Measurements from ENCODE around the gene IL25. TPM values are rescaled to one million over a fixed set of nuclear protein-coding genes. Genes with fewer than 3 reads are reported as not detected.

The IL25 gene
- total RNA-seq, 1 experiment from 2014 or later, result not detected

DNA sequence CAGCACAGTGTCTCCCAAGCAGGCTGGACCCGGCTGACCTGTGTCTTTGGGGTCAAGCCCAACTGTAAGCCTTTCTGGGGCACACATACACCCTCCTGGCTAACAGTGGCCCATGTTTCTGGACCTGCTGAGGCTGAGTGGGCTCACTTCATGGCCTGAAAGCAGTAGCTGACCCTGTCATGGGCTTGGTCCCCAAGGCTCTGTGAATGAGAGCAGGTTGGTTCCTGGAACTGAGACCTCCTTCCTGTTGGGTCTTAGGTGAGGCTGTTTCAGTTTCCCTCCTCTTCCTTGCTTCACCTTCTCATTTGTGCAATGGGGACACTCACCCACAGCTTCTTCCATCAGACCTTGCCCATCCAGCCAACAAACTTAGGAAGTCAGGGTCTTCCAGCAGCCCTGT, 744 bp upstream of the IL25 start:
- peaks cover 1% of the 10 kb centered on the region for H3K36me3 Mint-ChIP-seq (ENCODE audit: insufficient read depth, unreplicated experiment)
- H3K27me3 ChIP-seq (replicated peaks; ENCODE audit: control insufficient read depth, insufficient read depth, low read length), result no peaks in the 10 kb centered on the region; the same call in 1 of the 2 replicates
- DNase-seq, result no peak
- no peak overlapping the region for H3K4me3 ChIP-seq (ENCODE audit: low read depth, low read length)
- intact Hi-C loops (cut with micrococcal nuclease; ENCODE audit: unreplicated experiment), result no loop called here
- no TSS peak for BruUV-seq (replicated peaks)
- H3K9me3 Mint-ChIP-seq (ENCODE audit: unreplicated experiment), result no peaks in the 10 kb centered on the region
- no peaks in the 10 kb centered on the region for H3K4me1 ChIP-seq
- no peaks in the 10 kb centered on the region for H3K36me3 ChIP-seq (ENCODE audit: control insufficient read depth, insufficient read depth, low read length)
- H3K27me3 Mint-ChIP-seq (ENCODE audit: insufficient read depth, unreplicated experiment), result peaks cover 15% of the 10 kb centered on the region
- H3K4me3 Mint-ChIP-seq (ENCODE audit: unreplicated experiment), result no peak overlapping the region
- POLR2A ChIA-PET, result no interaction called here
- CTCF ChIA-PET, result no interaction called here
- H3K4me1 Mint-ChIP-seq (ENCODE audit: low read depth, unreplicated experiment), result no peaks in the 10 kb centered on the region
- TF ChIP-seq, protein P1, sequence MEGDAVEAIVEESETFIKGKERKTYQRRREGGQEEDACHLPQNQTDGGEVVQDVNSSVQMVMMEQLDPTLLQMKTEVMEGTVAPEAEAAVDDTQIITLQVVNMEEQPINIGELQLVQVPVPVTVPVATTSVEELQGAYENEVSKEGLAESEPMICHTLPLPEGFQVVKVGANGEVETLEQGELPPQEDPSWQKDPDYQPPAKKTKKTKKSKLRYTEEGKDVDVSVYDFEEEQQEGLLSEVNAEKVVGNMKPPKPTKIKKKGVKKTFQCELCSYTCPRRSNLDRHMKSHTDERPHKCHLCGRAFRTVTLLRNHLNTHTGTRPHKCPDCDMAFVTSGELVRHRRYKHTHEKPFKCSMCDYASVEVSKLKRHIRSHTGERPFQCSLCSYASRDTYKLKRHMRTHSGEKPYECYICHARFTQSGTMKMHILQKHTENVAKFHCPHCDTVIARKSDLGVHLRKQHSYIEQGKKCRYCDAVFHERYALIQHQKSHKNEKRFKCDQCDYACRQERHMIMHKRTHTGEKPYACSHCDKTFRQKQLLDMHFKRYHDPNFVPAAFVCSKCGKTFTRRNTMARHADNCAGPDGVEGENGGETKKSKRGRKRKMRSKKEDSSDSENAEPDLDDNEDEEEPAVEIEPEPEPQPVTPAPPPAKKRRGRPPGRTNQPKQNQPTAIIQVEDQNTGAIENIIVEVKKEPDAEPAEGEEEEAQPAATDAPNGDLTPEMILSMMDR (IDR thresholded peaks at IDR 0.05; ENCODE audit: insufficient read depth in 1 of 2, low read depth in 1 of 2, low read length in 1 of 2, severe bottlenecking in 1 of 2, unreplicated experiment in 1 of 2), result no peak
- no peak overlapping the region for H3K27ac Mint-ChIP-seq (ENCODE audit: unreplicated experiment)
- H3K9me3 ChIP-seq, result no peaks in the 10 kb centered on the region

GRCh38 chr14:23373041-23373440, 432 bp downstream of the IL25 start:
- no peak for DNase-seq
- Mint-ChIP-seq H3K9me3 (ENCODE audit: unreplicated experiment) (no peaks in the 10 kb centered on the region), H3K4me1 (ENCODE audit: low read depth, unreplicated experiment) (no peaks in the 10 kb centered on the region), H3K27me3 (ENCODE audit: insufficient read depth, unreplicated experiment) (peaks cover 16% of the 10 kb centered on the region), H3K27ac (ENCODE audit: unreplicated experiment) (no peak overlapping the region), H3K4me3 (ENCODE audit: unreplicated experiment) (no peak overlapping the region), H3K36me3 (ENCODE audit: insufficient read depth, unreplicated experiment) (no peaks in the 10 kb centered on the region)
- Histone ChIP-seq H3K4me1 (no peaks in the 10 kb centered on the region), H3K9me3 (no peaks in the 10 kb centered on the region), H3K27me3 (replicated peaks; ENCODE audit: control insufficient read depth, insufficient read depth, low read length) (no peaks in the 10 kb centered on the region; the same call in 1 of the 2 replicates), H3K4me3 (ENCODE audit: low read depth, low read length) (no peak overlapping the region), H3K36me3 (ENCODE audit: control insufficient read depth, insufficient read depth, low read length) (no peaks in the 10 kb centered on the region)
- no TSS peak for BruUV-seq (replicated peaks)
- TF ChIP-seq, protein P1 (IDR thresholded peaks at IDR 0.05; ENCODE audit: insufficient read depth in 1 of 2, low read depth in 1 of 2, low read length in 1 of 2, severe bottlenecking in 1 of 2, unreplicated experiment in 1 of 2), result no peak
- CTCF ChIA-PET, result no interaction called here
- intact Hi-C loops (cut with micrococcal nuclease; ENCODE audit: unreplicated experiment), result no loop called here
- POLR2A ChIA-PET, result no interaction called here

GRCh38 chr14:23375527-23376251, 3.1 kb downstream of the IL25 start:
- no peaks in the 10 kb centered on the region for H3K4me1 Mint-ChIP-seq (ENCODE audit: low read depth, unreplicated experiment)
- Histone ChIP-seq H3K27me3 (replicated peaks; ENCODE audit: control insufficient read depth, insufficient read depth, low read length) (no peaks in the 10 kb centered on the region; the same call in 1 of the 2 replicates), H3K4me1 (no peaks in the 10 kb centered on the region), H3K4me3 (ENCODE audit: low read depth, low read length) (no peak overlapping the region), H3K9me3 (no peaks in the 10 kb centered on the region), H3K36me3 (ENCODE audit: control insufficient read depth, insufficient read depth, low read length) (no peaks in the 10 kb centered on the region)
- H3K36me3 Mint-ChIP-seq (ENCODE audit: insufficient read depth, unreplicated experiment), result no peaks in the 10 kb centered on the region
- ChIA-PET CTCF (no interaction called here), POLR2A (no interaction called here)
- H3K4me3 Mint-ChIP-seq (ENCODE audit: unreplicated experiment), result no peak overlapping the region
- TF ChIP-seq, protein P1 (IDR thresholded peaks at IDR 0.05; ENCODE audit: insufficient read depth in 1 of 2, low read depth in 1 of 2, low read length in 1 of 2, severe bottlenecking in 1 of 2, unreplicated experiment in 1 of 2), result no peak
- no peaks in the 10 kb centered on the region for H3K9me3 Mint-ChIP-seq (ENCODE audit: unreplicated experiment)
- H3K27ac Mint-ChIP-seq (ENCODE audit: unreplicated experiment), result no peak overlapping the region
- intact Hi-C loops (cut with micrococcal nuclease; ENCODE audit: unreplicated experiment), result loop anchor here (5.0 kb wide), 1 partner anchor 692 kb away; no protein-coding TSS in a partner anchor
- H3K27me3 Mint-ChIP-seq (ENCODE audit: insufficient read depth, unreplicated experiment), result peaks cover 20% of the 10 kb centered on the region
- no TSS peak for BruUV-seq (replicated peaks)
- DNase-seq, result no peak

Data from Caco-2 (cell line).